ENCODE results near the gene FLAD1.
"Not testable (repeated sequence)": the region's sequence is repeated elsewhere in the genome, so short reads cannot be mapped to it uniquely, and the experiment has no call there.

FLAD1 gene

GRCh38 chr1:154977762-154978161, 5.4 kb upstream of the FLAD1 start:
- H3K4me1 Mint-ChIP-seq (ENCODE audit: low read depth in 2 of 2): not testable (repeated sequence)

DNA sequence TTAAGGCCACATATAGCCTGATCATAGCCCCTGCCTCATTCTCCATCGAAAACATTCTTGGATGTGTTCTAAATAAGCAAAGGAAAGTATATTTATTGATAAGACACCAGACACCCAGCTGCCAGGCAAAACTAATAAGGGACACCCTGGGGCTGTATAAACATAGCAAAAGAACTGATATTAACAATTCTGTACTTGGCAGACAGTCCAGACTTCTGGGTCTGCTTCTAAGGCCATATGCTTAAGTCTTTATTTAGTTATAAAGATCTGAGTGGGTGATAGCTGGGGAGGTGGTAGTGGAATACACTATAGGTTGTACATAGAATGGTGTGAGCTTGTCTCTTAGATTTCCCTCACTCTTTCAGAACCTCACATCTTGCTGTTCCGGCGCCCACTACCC, 4.8 kb upstream of the FLAD1 start:
- Mint-ChIP-seq H3K4me3 (no peak overlapping the region), H3K27me3 (no peaks in the 10 kb centered on the region), H3K27ac (no peak overlapping the region)

More at GRCh38 chr1:154977762-154978161, 5.4 kb upstream of the FLAD1 start:
- H3K27me3 Mint-ChIP-seq; H3K9me3 Mint-ChIP-seq; H3K36me3 Mint-ChIP-seq (ENCODE audit: insufficient read depth); DNase-seq; ATAC-seq (replicated peaks); H3K27ac Mint-ChIP-seq: not testable (repeated sequence)
- H3K4me3 Mint-ChIP-seq: peak overlapping the region in 1 of 2 donors; percentile 18

DNA sequence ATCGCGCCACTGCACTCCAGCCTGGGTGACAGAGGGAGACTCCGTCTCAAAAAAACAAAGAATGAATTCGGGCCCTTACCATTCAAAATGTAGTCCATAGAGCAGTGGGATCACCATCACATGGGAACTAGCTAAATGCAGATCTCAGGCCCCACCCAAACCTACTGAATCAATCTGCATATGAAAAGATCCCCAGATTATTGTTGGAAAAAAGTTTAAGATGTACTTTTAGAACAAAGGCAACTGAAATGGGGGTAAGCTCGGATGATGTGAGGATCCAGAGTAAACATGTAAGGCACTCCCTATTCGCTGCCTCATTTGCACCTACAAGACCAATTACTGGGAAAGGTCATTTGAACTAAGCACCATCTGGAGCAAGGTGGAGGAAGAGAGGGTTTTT, 803 bp upstream of the FLAD1 start:
- no peak overlapping the region for H3K27ac Mint-ChIP-seq

More for the DNA sequence above, 4.8 kb upstream of the FLAD1 start:
- ATAC-seq (replicated peaks) (no peak), DNase-seq (no peak)
- Mint-ChIP-seq H3K4me1 (ENCODE audit: low read depth in 2 of 2) (peaks cover 4 to 5% of the 10 kb centered on the region in 2 donors), H3K36me3 (ENCODE audit: insufficient read depth) (no peaks in the 10 kb centered on the region), H3K9me3 (no peaks in the 10 kb centered on the region)

DNA sequence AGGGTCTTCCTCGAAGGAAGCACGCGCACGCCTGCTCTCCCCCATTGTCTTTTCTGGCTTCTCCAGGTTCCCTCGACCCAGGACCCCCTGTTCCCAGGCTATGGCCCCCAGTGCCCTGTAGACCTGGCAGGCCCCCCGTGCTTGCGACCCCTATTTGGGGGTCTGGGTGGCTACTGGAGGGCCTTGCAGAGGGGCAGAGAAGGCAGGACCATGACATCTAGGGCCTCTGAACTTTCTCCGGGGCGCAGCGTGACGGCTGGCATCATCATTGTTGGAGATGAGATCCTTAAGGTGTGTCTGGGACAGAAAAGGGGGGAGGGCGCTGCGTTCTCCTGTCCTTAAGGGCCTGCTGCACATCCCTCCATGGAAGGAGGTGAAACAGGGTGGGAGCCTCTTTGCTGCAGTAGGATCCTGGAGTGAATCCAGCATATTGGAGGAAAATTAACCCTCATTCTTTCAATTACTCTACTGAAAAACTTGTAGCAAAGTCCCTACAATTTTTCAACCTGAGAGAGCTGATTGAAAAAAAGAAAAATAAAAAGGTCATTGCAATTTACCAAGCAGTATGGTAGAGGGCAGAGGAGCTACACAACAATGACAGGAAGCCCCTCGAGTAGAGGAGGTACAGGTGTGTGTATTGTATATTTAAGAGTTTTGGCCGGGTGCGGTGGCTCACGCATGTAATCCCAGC, 777 bp downstream of the FLAD1 start:
- Mint-ChIP-seq H3K9me3 (no peaks in the 10 kb centered on the region), H3K27ac (no peak overlapping the region), H3K4me1 (ENCODE audit: low read depth in 2 of 2) (peaks cover 13 to 20% of the 10 kb centered on the region in 2 donors), H3K4me3 (no peak overlapping the region), H3K27me3 (no peaks in the 10 kb centered on the region), H3K36me3 (ENCODE audit: insufficient read depth) (peaks cover 25% of the 10 kb centered on the region)
- ATAC-seq (replicated peaks) (no peak), DNase-seq (no peak)

More for the DNA sequence above, 803 bp upstream of the FLAD1 start:
- ATAC-seq (replicated peaks) (no peak), DNase-seq (no peak)
- Mint-ChIP-seq H3K9me3 (no peaks in the 10 kb centered on the region), H3K27me3 (no peaks in the 10 kb centered on the region), H3K4me3 (no peak overlapping the region), H3K4me1 (ENCODE audit: low read depth in 2 of 2) (peaks cover 7 to 11% of the 10 kb centered on the region in 2 donors), H3K36me3 (ENCODE audit: insufficient read depth) (peaks cover 18% of the 10 kb centered on the region)

DNA sequence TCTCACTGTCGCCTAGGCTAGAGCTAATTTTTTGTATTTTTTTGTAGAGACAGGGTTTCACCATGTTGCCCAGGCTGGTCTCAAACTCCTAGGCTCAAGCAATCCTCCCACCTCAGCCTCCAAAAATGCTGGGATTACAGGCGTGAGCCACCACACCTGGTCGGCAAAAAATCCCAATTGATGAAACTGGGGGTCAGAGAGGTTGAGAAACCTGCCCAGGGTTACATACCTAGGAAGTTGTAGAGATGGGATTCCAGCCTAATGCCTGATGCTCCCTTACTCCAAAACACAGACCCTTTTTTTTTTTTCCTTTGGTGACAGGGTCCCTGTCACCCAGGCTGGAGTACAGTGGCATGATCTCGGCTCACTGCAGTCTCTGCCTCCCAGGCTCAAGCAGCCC, 3.6 kb downstream of the FLAD1 start:
- not testable (repeated sequence) for H3K9me3 Mint-ChIP-seq; H3K27ac Mint-ChIP-seq; ATAC-seq (replicated peaks); H3K27me3 Mint-ChIP-seq; H3K4me3 Mint-ChIP-seq; DNase-seq
- H3K4me1 Mint-ChIP-seq (ENCODE audit: low read depth in 2 of 2): peaks cover 21 to 28% of the 10 kb centered on the region in 2 donors
- H3K36me3 Mint-ChIP-seq (ENCODE audit: insufficient read depth): peaks cover 31% of the 10 kb centered on the region

- Mint-ChIP-seq H3K9me3 (no peaks in the 10 kb centered on the region), H3K36me3 (ENCODE audit: insufficient read depth) (peaks cover 31% of the 10 kb centered on the region), H3K4me1 (ENCODE audit: low read depth in 2 of 2) (peaks cover 21 to 28% of the 10 kb centered on the region in 2 donors), H3K27me3 (no peaks in the 10 kb centered on the region), H3K4me3 (no peak overlapping the region), H3K27ac (no peak overlapping the region)
- ATAC-seq (replicated peaks): no peak
- DNase-seq: no peak
Measured at GRCh38 chr1:154987326-154987725, 4.2 kb downstream of the FLAD1 start.

- no peaks in the 10 kb centered on the region for H3K9me3 Mint-ChIP-seq
- ATAC-seq (replicated peaks): no peak
- H3K36me3 Mint-ChIP-seq (ENCODE audit: insufficient read depth): peaks cover 31% of the 10 kb centered on the region
- H3K27me3 Mint-ChIP-seq: no peaks in the 10 kb centered on the region
- no peak overlapping the region for H3K27ac Mint-ChIP-seq
- H3K4me1 Mint-ChIP-seq (ENCODE audit: low read depth in 2 of 2): peaks cover 22 to 28% of the 10 kb centered on the region in 2 donors
- no peak overlapping the region for H3K4me3 Mint-ChIP-seq
- DNase-seq: no peak
Measured at GRCh38 chr1:154988058-154988954, 5.2 kb downstream of the FLAD1 start.

GRCh38 chr1:154989195-154989860, 6.2 kb downstream of the FLAD1 start:
- H3K4me3 Mint-ChIP-seq: no peak overlapping the region
- ATAC-seq (replicated peaks): no peak
- no peaks in the 10 kb centered on the region for H3K9me3 Mint-ChIP-seq
- DNase-seq: no peak
- H3K36me3 Mint-ChIP-seq (ENCODE audit: insufficient read depth): peaks cover 27% of the 10 kb centered on the region
- H3K27ac Mint-ChIP-seq: no peak overlapping the region
- no peaks in the 10 kb centered on the region for H3K27me3 Mint-ChIP-seq
- H3K4me1 Mint-ChIP-seq (ENCODE audit: low read depth in 2 of 2): peaks cover 16 to 23% of the 10 kb centered on the region in 2 donors

GRCh38 chr1:154990276-154990675, 7.1 kb downstream of the FLAD1 start:
- no peak for ATAC-seq (replicated peaks)
- peaks cover 15 to 21% of the 10 kb centered on the region in 2 donors for H3K4me1 Mint-ChIP-seq (ENCODE audit: low read depth in 2 of 2)
- no peaks in the 10 kb centered on the region for H3K27me3 Mint-ChIP-seq
- no peak for DNase-seq
- H3K9me3 Mint-ChIP-seq: no peaks in the 10 kb centered on the region
- no peak overlapping the region for H3K4me3 Mint-ChIP-seq
- H3K27ac Mint-ChIP-seq: no peak overlapping the region
- H3K36me3 Mint-ChIP-seq (ENCODE audit: insufficient read depth): peaks cover 25% of the 10 kb centered on the region

- peaks cover 13% of the 10 kb centered on the region for H3K36me3 Mint-ChIP-seq (ENCODE audit: insufficient read depth)
- H3K4me3 Mint-ChIP-seq: no peak overlapping the region
- H3K4me1 Mint-ChIP-seq (ENCODE audit: low read depth in 2 of 2): peaks cover 20 to 23% of the 10 kb centered on the region in 2 donors
- no peaks in the 10 kb centered on the region for H3K27me3 Mint-ChIP-seq
- H3K27ac Mint-ChIP-seq: no peak overlapping the region
- DNase-seq (no peak), ATAC-seq (replicated peaks) (no peak)
- no peaks in the 10 kb centered on the region for H3K9me3 Mint-ChIP-seq
Measured at GRCh38 chr1:154992721-154993571, 9.8 kb downstream of the FLAD1 start.

GRCh38 chr1:154993572-154994268, 10.6 kb downstream of the FLAD1 start, which contains the start of gene LENEP:
TSS of gene LENEP (plus strand) at chr1:154993586. CDS start at chr1:154993608, 22 bp downstream.
- ATAC-seq (replicated peaks): no peak
- Mint-ChIP-seq H3K9me3 (no peaks in the 10 kb centered on the region), H3K4me1 (ENCODE audit: low read depth in 2 of 2) (peaks cover 18 to 20% of the 10 kb centered on the region in 2 donors), H3K27ac (peak within 1 kb of the TSS in 1 of 2 donors; percentile 29), H3K27me3 (no peaks in the 10 kb centered on the region), H3K4me3 (no peak within 1 kb of the TSS), H3K36me3 (ENCODE audit: insufficient read depth) (peaks cover 14% of the 10 kb centered on the region)
- no peak for DNase-seq

DNA sequence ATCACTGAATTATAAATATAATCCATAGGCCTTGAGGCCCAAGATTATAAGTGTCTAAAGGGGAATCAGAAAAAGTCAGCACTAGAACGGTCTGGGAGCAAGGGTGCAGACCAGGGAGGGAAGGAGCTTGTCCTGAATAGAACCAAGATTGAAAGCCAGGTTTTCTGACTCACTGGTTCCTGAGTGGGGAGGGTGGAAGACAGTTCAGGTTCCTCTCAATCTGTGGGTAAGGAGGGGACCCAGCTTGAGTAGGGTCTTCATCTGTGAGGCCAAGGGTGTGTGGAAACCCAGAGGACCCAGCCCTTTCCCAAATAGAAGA, 11.1 kb downstream of the FLAD1 start:
- H3K9me3 Mint-ChIP-seq: no peaks in the 10 kb centered on the region
- H3K27me3 Mint-ChIP-seq: no peaks in the 10 kb centered on the region
- ATAC-seq (replicated peaks) (no peak), DNase-seq (no peak)
- peaks cover 14% of the 10 kb centered on the region for H3K36me3 Mint-ChIP-seq (ENCODE audit: insufficient read depth)
- peak overlapping the region in 1 of 2 donors; percentile 29 for H3K27ac Mint-ChIP-seq
- H3K4me1 Mint-ChIP-seq (ENCODE audit: low read depth in 2 of 2): peaks cover 19 to 20% of the 10 kb centered on the region in 2 donors
- no peak overlapping the region for H3K4me3 Mint-ChIP-seq
